K562 (cell line): ENCODE results near the gene ASPHD2.

Experiments
- NR1H2 ChIP-seq: sonication (generic); formaldehyde crosslinking; IDR thresholded peaks from 2 replicates; pipeline ENCODE4 v1.4.0; 2020; ENCODE audit warnings: mild to moderate bottlenecking, missing genetic modification reagents
- ZNF184 ChIP-seq: sonication (generic); formaldehyde crosslinking; IDR thresholded peaks from 2 replicates; pipeline ENCODE4 v1.5.0; 2020; ENCODE audit warnings: missing genetic modification reagents
- ZNF644 ChIP-seq: fragments of 200-800 bp; sonication (Bioruptor generic); IDR thresholded peaks from 2 replicates; pipeline ENCODE4 v1.6.1; 2016; ENCODE audit warnings: low read depth, missing genetic modification characterization, missing compliant biosample characterization
- TF ChIP-seq, protein P1 (sequence below), 3 experiments: IDR thresholded peaks in 2 of 3; conservative IDR thresholded peaks in 1 of 3; 2 replicates each; pipeline ENCODE4 v1.5.1; 2011 to 2012; ENCODE audit warnings: low read length in 3 of 3, mild to moderate bottlenecking in 3 of 3, control low read depth in 2 of 3, improper control_type of control experiment in 1 of 3, inconsistent platforms in 1 of 3, low read depth in 1 of 3, mixed read lengths in 1 of 3, moderate library complexity in 1 of 3; ENCODE audit not compliant: insufficient read depth in 2 of 3

DNA sequence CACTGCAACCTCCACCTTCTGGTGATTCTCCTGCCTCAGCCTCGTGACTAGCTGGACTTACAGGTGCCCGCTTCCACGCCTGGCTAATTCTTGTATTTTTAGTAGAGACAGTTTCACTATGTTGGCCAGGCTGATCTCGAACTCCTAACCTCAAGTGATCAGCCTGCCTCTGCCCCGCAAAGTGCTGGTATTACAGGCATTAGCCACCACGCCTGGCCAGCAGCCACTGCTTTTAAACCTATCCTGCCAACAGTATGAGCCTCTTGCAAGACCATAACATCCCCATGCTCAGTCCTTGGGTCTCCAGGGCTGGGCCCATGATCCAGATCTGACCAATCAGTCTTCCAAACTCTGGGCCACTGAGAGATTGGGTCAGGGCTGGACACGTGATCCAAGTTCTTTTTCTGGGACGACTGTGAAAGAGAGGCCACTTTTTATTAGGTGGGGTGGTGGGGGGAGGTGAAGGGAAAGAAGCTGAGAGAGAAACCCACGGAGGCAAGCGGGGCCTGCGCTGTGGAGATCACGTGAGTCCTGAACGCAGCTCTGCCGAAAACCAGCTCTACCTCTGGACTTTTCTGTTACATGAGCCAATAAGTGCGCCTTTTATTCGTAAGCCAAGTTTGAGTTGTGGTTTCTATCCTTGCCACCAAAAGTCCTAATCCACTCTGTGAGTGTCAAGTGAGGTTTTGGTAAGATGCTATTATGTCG, 17.9 kb downstream of the ASPHD2 start:
- TF ChIP-seq, protein P1, sequence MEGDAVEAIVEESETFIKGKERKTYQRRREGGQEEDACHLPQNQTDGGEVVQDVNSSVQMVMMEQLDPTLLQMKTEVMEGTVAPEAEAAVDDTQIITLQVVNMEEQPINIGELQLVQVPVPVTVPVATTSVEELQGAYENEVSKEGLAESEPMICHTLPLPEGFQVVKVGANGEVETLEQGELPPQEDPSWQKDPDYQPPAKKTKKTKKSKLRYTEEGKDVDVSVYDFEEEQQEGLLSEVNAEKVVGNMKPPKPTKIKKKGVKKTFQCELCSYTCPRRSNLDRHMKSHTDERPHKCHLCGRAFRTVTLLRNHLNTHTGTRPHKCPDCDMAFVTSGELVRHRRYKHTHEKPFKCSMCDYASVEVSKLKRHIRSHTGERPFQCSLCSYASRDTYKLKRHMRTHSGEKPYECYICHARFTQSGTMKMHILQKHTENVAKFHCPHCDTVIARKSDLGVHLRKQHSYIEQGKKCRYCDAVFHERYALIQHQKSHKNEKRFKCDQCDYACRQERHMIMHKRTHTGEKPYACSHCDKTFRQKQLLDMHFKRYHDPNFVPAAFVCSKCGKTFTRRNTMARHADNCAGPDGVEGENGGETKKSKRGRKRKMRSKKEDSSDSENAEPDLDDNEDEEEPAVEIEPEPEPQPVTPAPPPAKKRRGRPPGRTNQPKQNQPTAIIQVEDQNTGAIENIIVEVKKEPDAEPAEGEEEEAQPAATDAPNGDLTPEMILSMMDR (IDR thresholded peaks at IDR 0.05 in 2 of 3, conservative IDR thresholded peaks at IDR 0.05 in 1 of 3; ENCODE audit: insufficient read depth in 2 of 3, low read depth in 1 of 3, low read length in 3 of 3) = no peak
- TF ChIP-seq ZNF644 (no peak), NR1H2 (CRISPR knock-in tag) (no peak), ZNF184 (CRISPR knock-in tag) (no peak)
